ENCODE measurements around the gene SNRPD2. TPM values are rescaled to one million over a fixed set of nuclear protein-coding genes. Genes with fewer than 3 reads are reported as not detected.
A peak's percentile ranks its signal among the peaks of the same experiment; 100 is the strongest.

SNRPD2 gene
- total RNA-seq, 4 donors from 2014 or later: 80.9 to 160 (median 146) TPM

GRCh38 chr19:45681391-45682015 lies 10.2 kb downstream of the SNRPD2 start:
- TF ChIP-seq POLR2AphosphoS5 (IDR thresholded peaks at IDR 0.05): peak in 1 of 3 donors; percentile 22
- TF ChIP-seq POLR2A (IDR thresholded peaks at IDR 0.05): no peak
- TF ChIP-seq, protein P1, sequence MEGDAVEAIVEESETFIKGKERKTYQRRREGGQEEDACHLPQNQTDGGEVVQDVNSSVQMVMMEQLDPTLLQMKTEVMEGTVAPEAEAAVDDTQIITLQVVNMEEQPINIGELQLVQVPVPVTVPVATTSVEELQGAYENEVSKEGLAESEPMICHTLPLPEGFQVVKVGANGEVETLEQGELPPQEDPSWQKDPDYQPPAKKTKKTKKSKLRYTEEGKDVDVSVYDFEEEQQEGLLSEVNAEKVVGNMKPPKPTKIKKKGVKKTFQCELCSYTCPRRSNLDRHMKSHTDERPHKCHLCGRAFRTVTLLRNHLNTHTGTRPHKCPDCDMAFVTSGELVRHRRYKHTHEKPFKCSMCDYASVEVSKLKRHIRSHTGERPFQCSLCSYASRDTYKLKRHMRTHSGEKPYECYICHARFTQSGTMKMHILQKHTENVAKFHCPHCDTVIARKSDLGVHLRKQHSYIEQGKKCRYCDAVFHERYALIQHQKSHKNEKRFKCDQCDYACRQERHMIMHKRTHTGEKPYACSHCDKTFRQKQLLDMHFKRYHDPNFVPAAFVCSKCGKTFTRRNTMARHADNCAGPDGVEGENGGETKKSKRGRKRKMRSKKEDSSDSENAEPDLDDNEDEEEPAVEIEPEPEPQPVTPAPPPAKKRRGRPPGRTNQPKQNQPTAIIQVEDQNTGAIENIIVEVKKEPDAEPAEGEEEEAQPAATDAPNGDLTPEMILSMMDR (IDR thresholded peaks at IDR 0.05): peak; percentile 85 to 99
- no peak for TF ChIP-seq EP300 (IDR thresholded peaks at IDR 0.05)
- peak overlapping the region; percentile 36 for H3K4me3 ChIP-seq

DNA sequence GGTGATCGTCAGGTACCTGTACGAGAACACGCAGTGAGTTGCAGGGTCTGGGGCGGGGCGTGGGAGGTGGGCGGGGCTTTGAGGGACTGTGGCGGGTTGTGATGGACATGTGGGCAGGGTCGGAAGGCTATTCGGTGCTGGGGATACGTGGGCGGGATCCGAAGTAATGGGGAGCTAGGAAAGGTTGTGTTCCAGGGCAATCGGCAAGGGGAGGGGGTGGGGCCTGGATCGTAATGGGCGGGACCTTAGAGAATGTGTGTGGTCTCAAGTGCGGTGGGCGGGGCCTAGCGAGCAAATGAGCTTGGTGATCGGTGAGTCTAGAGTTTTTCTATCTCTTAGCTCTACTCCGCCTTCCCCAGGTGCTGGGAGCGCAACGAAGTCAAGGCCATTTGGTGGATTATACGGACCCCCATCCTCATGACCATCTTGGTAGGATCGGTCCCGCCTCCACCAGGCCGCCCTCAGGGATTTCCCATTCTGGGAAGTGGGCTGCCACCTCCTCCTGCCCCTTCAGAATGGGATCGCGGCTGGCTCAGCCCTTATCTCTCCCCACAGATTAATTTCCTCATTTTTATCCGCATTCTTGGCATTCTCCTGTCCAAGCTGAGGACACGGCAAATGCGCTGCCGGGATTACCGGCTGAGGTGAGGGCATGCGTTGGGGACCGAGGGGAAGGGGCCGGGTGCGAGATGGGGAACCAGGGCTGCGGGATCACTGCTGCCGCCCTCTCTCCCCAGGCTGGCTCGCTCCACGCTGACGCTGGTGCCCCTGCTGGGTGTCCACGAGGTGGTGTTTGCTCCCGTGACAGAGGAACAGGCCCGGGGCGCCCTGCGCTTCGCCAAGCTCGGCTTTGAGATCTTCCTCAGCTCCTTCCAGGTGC lies 14.2 kb downstream of the SNRPD2 start:
- peaks cover 25% of the 10 kb centered on the region for H3K27me3 ChIP-seq
- peak overlapping the region; percentile 24 for H3K27ac ChIP-seq
- no peaks in the 10 kb centered on the region for H3K9me3 ChIP-seq
- peaks cover 34% of the 10 kb centered on the region for H3K4me1 ChIP-seq
- TF ChIP-seq POLR2AphosphoS5 (IDR thresholded peaks at IDR 0.05) (no peak), POLR2A (IDR thresholded peaks at IDR 0.05) (no peak), EP300 (IDR thresholded peaks at IDR 0.05) (no peak)
- TF ChIP-seq, protein P1 (IDR thresholded peaks at IDR 0.05): no peak
- H3K36me3 ChIP-seq: no peaks in the 10 kb centered on the region
- peak; percentile 88 to 90 for DNase-seq (ENCODE audit: low spot score in 2 of 2)
- WGBS: 9% methylated on average over 42 of the region's 49 CpGs
- H3K4me3 ChIP-seq: peak overlapping the region; percentile 48

More at GRCh38 chr19:45681391-45682015, 10.2 kb downstream of the SNRPD2 start:
- Histone ChIP-seq H3K9me3 (no peaks in the 10 kb centered on the region), H3K27ac (peak overlapping the region; percentile 62), H3K4me1 (peaks cover 33% of the 10 kb centered on the region), H3K36me3 (peaks cover 24% of the 10 kb centered on the region), H3K27me3 (peaks cover 25% of the 10 kb centered on the region)
- 4% methylated on average over 24 of the region's 51 CpGs for WGBS
- peak; percentile 87 to 92 for DNase-seq (ENCODE audit: low spot score in 2 of 2)

- Histone ChIP-seq H3K27me3 (peaks cover 25% of the 10 kb centered on the region), H3K4me1 (peaks cover 30% of the 10 kb centered on the region), H3K9me3 (no peaks in the 10 kb centered on the region), H3K4me3 (peak overlapping the region; percentile 48), H3K27ac (peak overlapping the region; percentile 24), H3K36me3 (no peaks in the 10 kb centered on the region)
- DNase-seq (ENCODE audit: low spot score in 2 of 2): no peak
- 10% methylated on average over 12 of the region's 28 CpGs for WGBS
- TF ChIP-seq, protein P1 (IDR thresholded peaks at IDR 0.05): no peak
- no peak for TF ChIP-seq EP300 (IDR thresholded peaks at IDR 0.05)
- no peak for TF ChIP-seq POLR2A (IDR thresholded peaks at IDR 0.05)
- TF ChIP-seq POLR2AphosphoS5 (IDR thresholded peaks at IDR 0.05): no peak
These were observed 14.9 kb downstream of the SNRPD2 start for GRCh38 chr19:45676851-45677263.

GRCh38 chr19:45674946-45675345 lies 16.8 kb downstream of the SNRPD2 start:
- peaks cover 41% of the 10 kb centered on the region for H3K27me3 ChIP-seq
- H3K4me3 ChIP-seq: no peak overlapping the region
- no peaks in the 10 kb centered on the region for H3K36me3 ChIP-seq
- WGBS: 71% methylated on average over 7 of the region's 7 CpGs
- no peak for DNase-seq (ENCODE audit: low spot score in 2 of 2)
- H3K4me1 ChIP-seq: peaks cover 29% of the 10 kb centered on the region
- TF ChIP-seq POLR2A (IDR thresholded peaks at IDR 0.05) (no peak), EP300 (IDR thresholded peaks at IDR 0.05) (no peak), POLR2AphosphoS5 (IDR thresholded peaks at IDR 0.05) (no peak)
- TF ChIP-seq, protein P1 (IDR thresholded peaks at IDR 0.05): no peak
- H3K27ac ChIP-seq: no peak overlapping the region
- no peaks in the 10 kb centered on the region for H3K9me3 ChIP-seq
